Breast epithelium (tissue), 3 donors: ENCODE results near the gene XYLT1.

ENCODE experiments used
- CTCF ChIP-seq, 3 donors: fragments of 450-650 bp; IDR thresholded peaks; one replicate each; pipeline ENCODE4 v1.5.1; 2016 to 2017; ENCODE audit warnings: antibody characterized with exemption in 3 of 3, mild to moderate bottlenecking in 3 of 3, moderate library complexity in 3 of 3
- POLR2A ChIP-seq: fragments of 450-650 bp; IDR thresholded peaks from one replicate; pipeline ENCODE4 v1.6.1; 2016; ENCODE audit warnings: antibody characterized with exemption, mild to moderate bottlenecking, moderate library complexity

GRCh38 chr16:17224879-17225281 lies 245.9 kb downstream of the XYLT1 start:
- no peak for TF ChIP-seq CTCF (IDR thresholded peaks at IDR 0.05)
- TF ChIP-seq POLR2A: no peak
